WTC11 (cell line): ENCODE measurements around the gene LCT. TPM values are rescaled to one million over a fixed set of nuclear protein-coding genes. Genes with fewer than 3 reads are reported as not detected.

Experiments used
- ATAC-seq: fragments of 200-7000 bp; cut with Tn5 transposase; 2 replicates; pipeline ENCODE4 v1.10.0; 2021; ENCODE audit warnings: mild to moderate bottlenecking, moderate library complexity
- CTCF ChIA-PET: fragments of 300-600 bp; sonication (Branson Sonifier 250); formaldehyde crosslinking; loops from one replicate; lab custom pipeline; 2021; ENCODE audit warnings: antibody characterized with exemption; lab: Charles Lee
- POLR2A ChIA-PET: fragments of 350-600 bp; sonication (Branson Sonifier 250); formaldehyde crosslinking; loops from one replicate; lab custom pipeline; 2021; ENCODE audit warnings: antibody characterized with exemption; lab: Charles Lee
- DNase-seq: peaks from one replicate; pipeline ENCODE4 v3.0.0; 2021; ENCODE audit warnings: low spot score
- H3K27ac Mint-ChIP-seq: 2 replicates; pipeline ENCODE4 v1.8.0; 2021; ENCODE audit warnings: mixed read lengths
- H3K27me3 Mint-ChIP-seq: 2 replicates; pipeline ENCODE4 v1.8.0; 2021; ENCODE audit warnings: low read depth, mild to moderate bottlenecking, moderate library complexity, mixed read lengths
- H3K36me3 Mint-ChIP-seq: 2 replicates; pipeline ENCODE4 v1.8.0; 2021; ENCODE audit warnings: mixed read lengths
- H3K4me1 Mint-ChIP-seq: 2 replicates; pipeline ENCODE4 v1.8.0; 2022; ENCODE audit warnings: mixed read lengths
- H3K4me3 Mint-ChIP-seq: 2 replicates; pipeline ENCODE4 v1.8.0; 2021; ENCODE audit warnings: mild to moderate bottlenecking, moderate library complexity, mixed read lengths
- H3K9me3 Mint-ChIP-seq: 2 replicates; pipeline ENCODE4 v1.8.0; 2021; ENCODE audit warnings: mixed read lengths
- ESRRA ChIP-seq: sonication (generic); formaldehyde crosslinking; IDR thresholded peaks from 2 replicates; pipeline ENCODE4 v1.8.1; 2022; ENCODE audit warnings: mild to moderate bottlenecking, missing genetic modification reagents, borderline replicate concordance
- FOXJ3 ChIP-seq: sonication (generic); formaldehyde crosslinking; IDR thresholded peaks from 2 replicates; pipeline ENCODE4 v1.9.0; 2021; ENCODE audit warnings: missing genetic modification reagents, mild to moderate bottlenecking, borderline replicate concordance
- IRF2 ChIP-seq: sonication (generic); formaldehyde crosslinking; IDR thresholded peaks from 2 replicates; pipeline ENCODE4 v1.8.0; 2022; ENCODE audit warnings: low read depth, missing genetic modification reagents, borderline replicate concordance
- KAT7 ChIP-seq: sonication (generic); formaldehyde crosslinking; IDR thresholded peaks from 2 replicates; pipeline ENCODE4 v1.8.1; 2023; ENCODE audit warnings: missing genetic modification reagents, mild to moderate bottlenecking, borderline replicate concordance
- MXD4 ChIP-seq: fragments of 250-450 bp; sonication (Bioruptor Pico); IDR thresholded peaks from 2 replicates; pipeline ENCODE4 v1.8.0; 2021; ENCODE audit warnings: mild to moderate bottlenecking, moderate library complexity, borderline replicate concordance
- SP1 ChIP-seq: sonication (generic); formaldehyde crosslinking; conservative IDR thresholded peaks from 2 replicates; pipeline ENCODE4 v1.8.1; 2022; ENCODE audit warnings: missing genetic modification reagents
- TCF7 ChIP-seq: sonication (generic); formaldehyde crosslinking; IDR thresholded peaks from 2 replicates; pipeline ENCODE4 v1.8.0; 2022; ENCODE audit warnings: mild to moderate bottlenecking, low read depth, missing genetic modification reagents, moderate library complexity
- ZNF232 ChIP-seq: sonication (generic); formaldehyde crosslinking; IDR thresholded peaks from 2 replicates; pipeline ENCODE4 v1.8.0; 2022; ENCODE audit warnings: mild to moderate bottlenecking, missing genetic modification reagents
- ZNF416 ChIP-seq: fragments of 250-450 bp; sonication (Bioruptor Pico); IDR thresholded peaks from 2 replicates; pipeline ENCODE4 v1.9.0; 2021; ENCODE audit warnings: mild to moderate bottlenecking, inconsistent platforms
- total RNA-seq: library from RNA; stranded (reverse); gene quantifications from 3 replicates; pipeline ENCODE4 v1.2.3, GENCODE V29; 2021
- TF ChIP-seq, protein P1 (sequence below): sonication (generic); formaldehyde crosslinking; IDR thresholded peaks from 2 replicates; pipeline ENCODE4 v1.8.0; 2022; ENCODE audit warnings: missing genetic modification reagents
- TF ChIP-seq, protein P2 (sequence below): sonication (generic); formaldehyde crosslinking; IDR thresholded peaks from 2 replicates; pipeline ENCODE4 v1.8.0; 2022; ENCODE audit warnings: mild to moderate bottlenecking, missing genetic modification reagents
- TF ChIP-seq, protein P3 (sequence below): sonication (generic); formaldehyde crosslinking; IDR thresholded peaks from 2 replicates; pipeline ENCODE4 v1.8.1; 2022; ENCODE audit warnings: low read depth, mild to moderate bottlenecking, moderate library complexity, missing genetic modification reagents, borderline replicate concordance
- TF ChIP-seq, protein P4 (sequence below): sonication (generic); formaldehyde crosslinking; IDR thresholded peaks from 2 replicates; pipeline ENCODE4 v1.8.0; 2022; ENCODE audit warnings: mild to moderate bottlenecking, missing genetic modification reagents
- TF ChIP-seq, protein P5 (sequence below): fragments of 250-450 bp; sonication (Bioruptor Pico); IDR thresholded peaks from 2 replicates; pipeline ENCODE4 v1.9.0; 2021; ENCODE audit warnings: mild to moderate bottlenecking, borderline replicate concordance
- TF ChIP-seq, protein P6 (sequence below): sonication (generic); formaldehyde crosslinking; IDR thresholded peaks from 2 replicates; pipeline ENCODE4 v1.8.1; 2022; ENCODE audit warnings: missing genetic modification reagents, borderline replicate concordance
- TF ChIP-seq, protein P7 (sequence below): fragments of 250-450 bp; sonication (Bioruptor Pico); IDR thresholded peaks from 2 replicates; pipeline ENCODE4 v1.9.0; 2021; ENCODE audit warnings: moderate library complexity, mild to moderate bottlenecking, inconsistent platforms, borderline replicate concordance
- TF ChIP-seq, protein P8 (sequence below): sonication (generic); formaldehyde crosslinking; conservative IDR thresholded peaks from 2 replicates; pipeline ENCODE4 v1.8.1; 2022; ENCODE audit warnings: mild to moderate bottlenecking, missing genetic modification reagents
- TF ChIP-seq, protein P9 (sequence below): sonication (generic); formaldehyde crosslinking; conservative IDR thresholded peaks from 2 replicates; pipeline ENCODE4 v1.8.1; 2023; ENCODE audit warnings: mild to moderate bottlenecking, low read depth, missing genetic modification reagents, moderate library complexity

LCT gene
- total RNA-seq, 1 experiment from 2014 or later = 0.02 TPM

DNA sequence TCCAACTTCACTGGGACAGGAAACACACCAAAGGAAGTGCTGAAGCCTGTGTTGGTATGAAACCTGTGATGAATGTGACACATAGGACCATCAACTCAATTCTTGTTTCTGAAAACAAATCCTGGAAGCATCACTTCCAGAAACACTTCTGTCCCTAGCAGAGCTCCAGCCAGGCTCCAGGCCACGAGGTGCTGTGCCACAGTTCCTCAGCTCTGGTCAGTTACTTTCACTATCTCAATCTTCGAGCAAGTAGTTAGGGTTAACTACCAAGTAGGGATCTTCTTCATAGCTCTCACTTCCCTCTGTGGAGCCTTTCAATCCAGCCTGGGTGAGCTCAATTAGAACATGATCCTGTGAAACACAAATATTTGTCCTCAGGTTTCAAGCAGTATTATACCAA lies 3.6 kb upstream of the LCT start (continued):
- TF ChIP-seq, protein P1, sequence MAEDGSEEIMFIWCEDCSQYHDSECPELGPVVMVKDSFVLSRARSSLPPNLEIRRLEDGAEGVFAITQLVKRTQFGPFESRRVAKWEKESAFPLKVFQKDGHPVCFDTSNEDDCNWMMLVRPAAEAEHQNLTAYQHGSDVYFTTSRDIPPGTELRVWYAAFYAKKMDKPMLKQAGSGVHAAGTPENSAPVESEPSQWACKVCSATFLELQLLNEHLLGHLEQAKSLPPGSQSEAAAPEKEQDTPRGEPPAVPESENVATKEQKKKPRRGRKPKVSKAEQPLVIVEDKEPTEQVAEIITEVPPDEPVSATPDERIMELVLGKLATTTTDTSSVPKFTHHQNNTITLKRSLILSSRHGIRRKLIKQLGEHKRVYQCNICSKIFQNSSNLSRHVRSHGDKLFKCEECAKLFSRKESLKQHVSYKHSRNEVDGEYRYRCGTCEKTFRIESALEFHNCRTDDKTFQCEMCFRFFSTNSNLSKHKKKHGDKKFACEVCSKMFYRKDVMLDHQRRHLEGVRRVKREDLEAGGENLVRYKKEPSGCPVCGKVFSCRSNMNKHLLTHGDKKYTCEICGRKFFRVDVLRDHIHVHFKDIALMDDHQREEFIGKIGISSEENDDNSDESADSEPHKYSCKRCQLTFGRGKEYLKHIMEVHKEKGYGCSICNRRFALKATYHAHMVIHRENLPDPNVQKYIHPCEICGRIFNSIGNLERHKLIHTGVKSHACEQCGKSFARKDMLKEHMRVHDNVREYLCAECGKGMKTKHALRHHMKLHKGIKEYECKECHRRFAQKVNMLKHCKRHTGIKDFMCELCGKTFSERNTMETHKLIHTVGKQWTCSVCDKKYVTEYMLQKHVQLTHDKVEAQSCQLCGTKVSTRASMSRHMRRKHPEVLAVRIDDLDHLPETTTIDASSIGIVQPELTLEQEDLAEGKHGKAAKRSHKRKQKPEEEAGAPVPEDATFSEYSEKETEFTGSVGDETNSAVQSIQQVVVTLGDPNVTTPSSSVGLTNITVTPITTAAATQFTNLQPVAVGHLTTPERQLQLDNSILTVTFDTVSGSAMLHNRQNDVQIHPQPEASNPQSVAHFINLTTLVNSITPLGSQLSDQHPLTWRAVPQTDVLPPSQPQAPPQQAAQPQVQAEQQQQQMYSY = no peak
- TF ChIP-seq MXD4 (no peak), ESRRA (no peak)
- TF ChIP-seq, protein P2, sequence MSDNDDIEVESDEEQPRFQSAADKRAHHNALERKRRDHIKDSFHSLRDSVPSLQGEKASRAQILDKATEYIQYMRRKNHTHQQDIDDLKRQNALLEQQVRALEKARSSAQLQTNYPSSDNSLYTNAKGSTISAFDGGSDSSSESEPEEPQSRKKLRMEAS = no peak
- TF ChIP-seq, protein P3, sequence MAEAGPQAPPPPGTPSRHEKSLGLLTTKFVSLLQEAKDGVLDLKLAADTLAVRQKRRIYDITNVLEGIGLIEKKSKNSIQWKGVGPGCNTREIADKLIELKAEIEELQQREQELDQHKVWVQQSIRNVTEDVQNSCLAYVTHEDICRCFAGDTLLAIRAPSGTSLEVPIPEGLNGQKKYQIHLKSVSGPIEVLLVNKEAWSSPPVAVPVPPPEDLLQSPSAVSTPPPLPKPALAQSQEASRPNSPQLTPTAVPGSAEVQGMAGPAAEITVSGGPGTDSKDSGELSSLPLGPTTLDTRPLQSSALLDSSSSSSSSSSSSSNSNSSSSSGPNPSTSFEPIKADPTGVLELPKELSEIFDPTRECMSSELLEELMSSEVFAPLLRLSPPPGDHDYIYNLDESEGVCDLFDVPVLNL (CRISPR knock-in tag) = no peak
- TF ChIP-seq, protein P4, sequence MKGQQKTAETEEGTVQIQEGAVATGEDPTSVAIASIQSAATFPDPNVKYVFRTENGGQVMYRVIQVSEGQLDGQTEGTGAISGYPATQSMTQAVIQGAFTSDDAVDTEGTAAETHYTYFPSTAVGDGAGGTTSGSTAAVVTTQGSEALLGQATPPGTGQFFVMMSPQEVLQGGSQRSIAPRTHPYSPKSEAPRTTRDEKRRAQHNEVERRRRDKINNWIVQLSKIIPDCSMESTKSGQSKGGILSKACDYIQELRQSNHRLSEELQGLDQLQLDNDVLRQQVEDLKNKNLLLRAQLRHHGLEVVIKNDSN = no peak
- TF ChIP-seq, protein P5, sequence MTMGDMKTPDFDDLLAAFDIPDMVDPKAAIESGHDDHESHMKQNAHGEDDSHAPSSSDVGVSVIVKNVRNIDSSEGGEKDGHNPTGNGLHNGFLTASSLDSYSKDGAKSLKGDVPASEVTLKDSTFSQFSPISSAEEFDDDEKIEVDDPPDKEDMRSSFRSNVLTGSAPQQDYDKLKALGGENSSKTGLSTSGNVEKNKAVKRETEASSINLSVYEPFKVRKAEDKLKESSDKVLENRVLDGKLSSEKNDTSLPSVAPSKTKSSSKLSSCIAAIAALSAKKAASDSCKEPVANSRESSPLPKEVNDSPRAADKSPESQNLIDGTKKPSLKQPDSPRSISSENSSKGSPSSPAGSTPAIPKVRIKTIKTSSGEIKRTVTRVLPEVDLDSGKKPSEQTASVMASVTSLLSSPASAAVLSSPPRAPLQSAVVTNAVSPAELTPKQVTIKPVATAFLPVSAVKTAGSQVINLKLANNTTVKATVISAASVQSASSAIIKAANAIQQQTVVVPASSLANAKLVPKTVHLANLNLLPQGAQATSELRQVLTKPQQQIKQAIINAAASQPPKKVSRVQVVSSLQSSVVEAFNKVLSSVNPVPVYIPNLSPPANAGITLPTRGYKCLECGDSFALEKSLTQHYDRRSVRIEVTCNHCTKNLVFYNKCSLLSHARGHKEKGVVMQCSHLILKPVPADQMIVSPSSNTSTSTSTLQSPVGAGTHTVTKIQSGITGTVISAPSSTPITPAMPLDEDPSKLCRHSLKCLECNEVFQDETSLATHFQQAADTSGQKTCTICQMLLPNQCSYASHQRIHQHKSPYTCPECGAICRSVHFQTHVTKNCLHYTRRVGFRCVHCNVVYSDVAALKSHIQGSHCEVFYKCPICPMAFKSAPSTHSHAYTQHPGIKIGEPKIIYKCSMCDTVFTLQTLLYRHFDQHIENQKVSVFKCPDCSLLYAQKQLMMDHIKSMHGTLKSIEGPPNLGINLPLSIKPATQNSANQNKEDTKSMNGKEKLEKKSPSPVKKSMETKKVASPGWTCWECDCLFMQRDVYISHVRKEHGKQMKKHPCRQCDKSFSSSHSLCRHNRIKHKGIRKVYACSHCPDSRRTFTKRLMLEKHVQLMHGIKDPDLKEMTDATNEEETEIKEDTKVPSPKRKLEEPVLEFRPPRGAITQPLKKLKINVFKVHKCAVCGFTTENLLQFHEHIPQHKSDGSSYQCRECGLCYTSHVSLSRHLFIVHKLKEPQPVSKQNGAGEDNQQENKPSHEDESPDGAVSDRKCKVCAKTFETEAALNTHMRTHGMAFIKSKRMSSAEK (CRISPR knock-in tag) = no peak
- TF ChIP-seq, protein P6, sequence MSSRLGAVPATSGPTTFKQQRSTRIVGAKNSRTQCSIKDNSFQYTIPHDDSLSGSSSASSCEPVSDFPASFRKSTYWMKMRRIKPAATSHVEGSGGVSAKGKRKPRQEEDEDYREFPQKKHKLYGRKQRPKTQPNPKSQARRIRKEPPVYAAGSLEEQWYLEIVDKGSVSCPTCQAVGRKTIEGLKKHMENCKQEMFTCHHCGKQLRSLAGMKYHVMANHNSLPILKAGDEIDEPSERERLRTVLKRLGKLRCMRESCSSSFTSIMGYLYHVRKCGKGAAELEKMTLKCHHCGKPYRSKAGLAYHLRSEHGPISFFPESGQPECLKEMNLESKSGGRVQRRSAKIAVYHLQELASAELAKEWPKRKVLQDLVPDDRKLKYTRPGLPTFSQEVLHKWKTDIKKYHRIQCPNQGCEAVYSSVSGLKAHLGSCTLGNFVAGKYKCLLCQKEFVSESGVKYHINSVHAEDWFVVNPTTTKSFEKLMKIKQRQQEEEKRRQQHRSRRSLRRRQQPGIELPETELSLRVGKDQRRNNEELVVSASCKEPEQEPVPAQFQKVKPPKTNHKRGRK (CRISPR knock-in tag) = no peak

DNA sequence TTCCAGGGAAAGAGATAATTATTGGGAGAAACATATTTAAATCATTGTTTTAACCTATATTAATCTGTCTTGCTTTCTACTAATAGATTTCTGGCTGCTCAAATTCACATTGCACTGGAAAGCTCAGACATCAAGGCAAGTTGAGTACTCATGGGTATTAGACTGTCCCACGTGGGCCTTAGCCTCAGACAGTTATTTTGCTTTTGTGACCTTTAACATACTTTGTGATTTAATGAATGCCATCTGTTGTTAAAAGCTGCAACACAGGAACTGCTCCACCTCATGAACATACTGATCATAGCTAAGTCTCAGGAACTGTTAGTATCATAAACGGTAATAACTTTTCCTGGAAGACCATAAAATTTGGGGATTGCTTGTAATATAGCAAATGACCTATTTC lies 2.7 kb upstream of the LCT start:
- H3K36me3 Mint-ChIP-seq = peaks cover 35% of the 10 kb centered on the region
- no peak overlapping the region for H3K27ac Mint-ChIP-seq
- no peak for ATAC-seq
- no peaks in the 10 kb centered on the region for H3K27me3 Mint-ChIP-seq
- CTCF ChIA-PET = interaction anchor here (0.7 kb wide), 1 partner anchor 24 kb away, joined by 3 read pairs; no protein-coding TSS in a partner anchor
- H3K4me3 Mint-ChIP-seq = no peak overlapping the region
- no peaks in the 10 kb centered on the region for H3K9me3 Mint-ChIP-seq
- POLR2A ChIA-PET = no interaction called here
- H3K4me1 Mint-ChIP-seq = no peaks in the 10 kb centered on the region
- DNase-seq = no peak
- TF ChIP-seq, protein P7, sequence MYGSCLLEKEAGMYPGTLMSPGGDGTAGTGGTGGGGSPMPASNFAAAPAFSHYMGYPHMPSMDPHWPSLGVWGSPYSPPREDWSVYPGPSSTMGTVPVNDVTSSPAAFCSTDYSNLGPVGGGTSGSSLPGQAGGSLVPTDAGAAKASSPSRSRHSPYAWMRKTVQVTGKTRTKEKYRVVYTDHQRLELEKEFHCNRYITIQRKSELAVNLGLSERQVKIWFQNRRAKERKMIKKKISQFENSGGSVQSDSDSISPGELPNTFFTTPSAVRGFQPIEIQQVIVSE = no peak
- TF ChIP-seq, protein P8, sequence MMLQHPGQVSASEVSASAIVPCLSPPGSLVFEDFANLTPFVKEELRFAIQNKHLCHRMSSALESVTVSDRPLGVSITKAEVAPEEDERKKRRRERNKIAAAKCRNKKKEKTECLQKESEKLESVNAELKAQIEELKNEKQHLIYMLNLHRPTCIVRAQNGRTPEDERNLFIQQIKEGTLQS (CRISPR knock-in tag) = no peak
- TF ChIP-seq ZNF416 (CRISPR knock-in tag) (no peak), SP1 (CRISPR knock-in tag) (no peak), FOXJ3 (CRISPR knock-in tag) (no peak), ZNF232 (CRISPR knock-in tag) (no peak), TCF7 (CRISPR knock-in tag) (no peak), KAT7 (no peak), IRF2 (no peak)
- TF ChIP-seq, protein P9, sequence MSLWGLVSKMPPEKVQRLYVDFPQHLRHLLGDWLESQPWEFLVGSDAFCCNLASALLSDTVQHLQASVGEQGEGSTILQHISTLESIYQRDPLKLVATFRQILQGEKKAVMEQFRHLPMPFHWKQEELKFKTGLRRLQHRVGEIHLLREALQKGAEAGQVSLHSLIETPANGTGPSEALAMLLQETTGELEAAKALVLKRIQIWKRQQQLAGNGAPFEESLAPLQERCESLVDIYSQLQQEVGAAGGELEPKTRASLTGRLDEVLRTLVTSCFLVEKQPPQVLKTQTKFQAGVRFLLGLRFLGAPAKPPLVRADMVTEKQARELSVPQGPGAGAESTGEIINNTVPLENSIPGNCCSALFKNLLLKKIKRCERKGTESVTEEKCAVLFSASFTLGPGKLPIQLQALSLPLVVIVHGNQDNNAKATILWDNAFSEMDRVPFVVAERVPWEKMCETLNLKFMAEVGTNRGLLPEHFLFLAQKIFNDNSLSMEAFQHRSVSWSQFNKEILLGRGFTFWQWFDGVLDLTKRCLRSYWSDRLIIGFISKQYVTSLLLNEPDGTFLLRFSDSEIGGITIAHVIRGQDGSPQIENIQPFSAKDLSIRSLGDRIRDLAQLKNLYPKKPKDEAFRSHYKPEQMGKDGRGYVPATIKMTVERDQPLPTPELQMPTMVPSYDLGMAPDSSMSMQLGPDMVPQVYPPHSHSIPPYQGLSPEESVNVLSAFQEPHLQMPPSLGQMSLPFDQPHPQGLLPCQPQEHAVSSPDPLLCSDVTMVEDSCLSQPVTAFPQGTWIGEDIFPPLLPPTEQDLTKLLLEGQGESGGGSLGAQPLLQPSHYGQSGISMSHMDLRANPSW (CRISPR knock-in tag) = no peak
